BJ (cell line): Measurements from ENCODE around the gene WDR73. TPM values are rescaled to one million over a fixed set of nuclear protein-coding genes. Genes with fewer than 3 reads are reported as not detected.

Experiments used
- CTCF ChIA-PET: fragments of 350-600 bp; formaldehyde crosslinking; extraction: SDS; loops from one replicate; lab custom pipeline; 2021; ENCODE audit warnings: antibody characterized with exemption, inconsistent platforms; lab: Yijun Ruan, JAX
- POLR2A ChIA-PET: fragments of 300-600 bp; sonication (Branson Sonifier 250); formaldehyde crosslinking; extraction: SDS; loops from one replicate; lab custom pipeline; 2021; ENCODE audit warnings: antibody characterized with exemption; lab: Charles Lee
- DNase-seq: peaks from one replicate; pipeline ENCODE4 v3.0.0-alpha.2; 2011; ENCODE audit warnings: low read depth
- H3K27me3 ChIP-seq: 2 replicates; pipeline ENCODE4 v1.6.0; 2011; ENCODE audit warnings: low read length; ENCODE audit not compliant: control insufficient read depth, insufficient read depth
- H3K36me3 ChIP-seq: 2 replicates; pipeline ENCODE4 v1.5.1; 2011; ENCODE audit warnings: low read length; ENCODE audit not compliant: control insufficient read depth, insufficient read depth
- H3K4me3 ChIP-seq: 2 replicates; pipeline ENCODE4 v1.5.1; 2011; ENCODE audit warnings: low read depth, mild to moderate bottlenecking, control low read depth, low read length
- polyA minus RNA-seq: library from RNA; depleted of rRNA, polyadenylated mRNA; stranded (reverse); fragments of >200 nt; gene quantifications from 2 replicates; pipeline ENCODE4 v1.2.3, GENCODE V29; 2011; rRNA and poly(A)+ RNA removed
- polyA plus RNA-seq: library from polyadenylated mRNA; depleted of rRNA; stranded (reverse); fragments of >200 nt; gene quantifications from 2 replicates; pipeline ENCODE4 v1.2.3, GENCODE V29; 2011; rRNA removed
- TF ChIP-seq, protein P1 (sequence below): IDR thresholded peaks from 2 replicates; pipeline ENCODE4 v1.5.1; 2011; ENCODE audit warnings: low read depth, mild to moderate bottlenecking, control low read depth, inconsistent platforms, low read length, moderate library complexity; ENCODE audit not compliant: insufficient read depth

The WDR73 gene
- 19.7 and 21.1 TPM in 2 replicates for polyA plus RNA-seq
- polyA minus RNA-seq: 13.9 and 18.8 TPM in 2 replicates

DNA sequence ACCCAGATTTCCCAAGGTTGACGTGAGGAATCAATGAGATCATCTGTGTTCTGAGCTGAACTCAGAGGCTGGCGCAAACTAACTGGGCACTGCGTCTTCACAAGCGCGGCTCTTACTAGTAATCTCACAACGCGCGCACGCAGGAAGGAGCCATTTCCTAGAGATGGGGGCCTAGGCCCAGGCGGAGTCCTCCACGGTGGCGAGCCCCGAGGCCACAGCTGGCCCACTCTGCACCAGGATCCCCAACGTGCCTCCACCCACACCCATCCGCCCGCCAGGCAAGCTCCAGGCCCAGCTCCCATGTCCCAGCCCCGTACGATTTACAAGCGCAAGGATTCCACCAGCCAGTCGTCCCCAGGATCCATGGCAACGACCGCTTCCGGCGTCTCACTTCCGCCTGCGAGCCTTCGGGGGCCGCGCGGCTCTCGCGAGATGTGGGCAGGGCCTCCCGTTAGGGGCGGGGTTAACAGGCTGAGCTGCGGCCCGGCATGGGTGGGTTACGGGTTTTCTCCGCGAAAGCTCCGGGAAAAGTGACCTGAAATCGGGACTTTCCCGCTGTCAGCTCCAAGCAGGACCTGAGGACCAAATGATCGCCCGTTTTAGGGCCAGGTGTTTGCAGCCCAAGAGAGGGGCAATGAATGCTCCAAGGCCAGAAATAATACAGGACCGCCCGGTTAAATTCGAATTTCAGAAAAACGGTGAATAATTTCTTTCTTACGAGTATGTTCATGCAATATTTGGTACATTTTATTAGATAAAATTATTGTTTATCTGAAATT, at the start of gene WDR73:
TSS of gene WDR73 (minus strand) at position 374 of the 779 bp plus-strand sequence. CDS start at position 365, 9 bp downstream.
- ChIA-PET POLR2A (interaction anchor here (0.6 to 1.2 kb wide), 3 partner anchors 10 to 22 kb away, joined by 3 to 7 read pairs (median 6); no protein-coding TSS in a partner anchor), CTCF (interaction anchor here (0.6 to 3.2 kb wide), 12 partner anchors 8 to 274 kb away, joined by 3 to 22 read pairs (median 4); partner anchors contain the start of genes SEC11A and ZSCAN2)
- Histone ChIP-seq H3K4me3 (peak within 1 kb of the TSS; percentile 76), H3K27me3 (no peaks in the 10 kb centered on the region), H3K36me3 (peaks cover 2% of the 10 kb centered on the region)
- TF ChIP-seq, protein P1, sequence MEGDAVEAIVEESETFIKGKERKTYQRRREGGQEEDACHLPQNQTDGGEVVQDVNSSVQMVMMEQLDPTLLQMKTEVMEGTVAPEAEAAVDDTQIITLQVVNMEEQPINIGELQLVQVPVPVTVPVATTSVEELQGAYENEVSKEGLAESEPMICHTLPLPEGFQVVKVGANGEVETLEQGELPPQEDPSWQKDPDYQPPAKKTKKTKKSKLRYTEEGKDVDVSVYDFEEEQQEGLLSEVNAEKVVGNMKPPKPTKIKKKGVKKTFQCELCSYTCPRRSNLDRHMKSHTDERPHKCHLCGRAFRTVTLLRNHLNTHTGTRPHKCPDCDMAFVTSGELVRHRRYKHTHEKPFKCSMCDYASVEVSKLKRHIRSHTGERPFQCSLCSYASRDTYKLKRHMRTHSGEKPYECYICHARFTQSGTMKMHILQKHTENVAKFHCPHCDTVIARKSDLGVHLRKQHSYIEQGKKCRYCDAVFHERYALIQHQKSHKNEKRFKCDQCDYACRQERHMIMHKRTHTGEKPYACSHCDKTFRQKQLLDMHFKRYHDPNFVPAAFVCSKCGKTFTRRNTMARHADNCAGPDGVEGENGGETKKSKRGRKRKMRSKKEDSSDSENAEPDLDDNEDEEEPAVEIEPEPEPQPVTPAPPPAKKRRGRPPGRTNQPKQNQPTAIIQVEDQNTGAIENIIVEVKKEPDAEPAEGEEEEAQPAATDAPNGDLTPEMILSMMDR: no peak
- no peak for DNase-seq

DNA sequence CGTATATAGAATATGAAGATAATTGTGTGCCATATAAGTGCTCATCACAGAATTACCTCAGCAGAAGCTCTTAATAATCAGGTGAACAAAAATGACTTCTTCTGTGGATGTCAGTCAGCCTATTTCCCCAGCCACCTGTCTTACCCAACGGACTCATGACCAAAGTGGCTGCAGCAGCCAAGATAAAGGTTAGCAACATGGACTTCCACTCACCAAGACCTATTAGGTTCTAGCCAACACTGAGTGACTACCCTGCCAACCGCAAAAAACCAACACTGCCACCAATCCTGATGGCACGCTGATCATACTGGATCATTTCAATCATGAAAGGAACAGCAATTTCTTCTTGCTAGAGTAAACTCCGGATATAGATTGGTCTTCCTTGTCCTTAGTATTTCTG, 49.7 kb upstream of the WDR73 start:
- TF ChIP-seq, protein P1: no peak
- DNase-seq: no peak
- Histone ChIP-seq H3K36me3 (no peaks in the 10 kb centered on the region), H3K4me3 (no peak overlapping the region), H3K27me3 (no peaks in the 10 kb centered on the region)
- ChIA-PET CTCF (no interaction called here), POLR2A (no interaction called here)

DNA sequence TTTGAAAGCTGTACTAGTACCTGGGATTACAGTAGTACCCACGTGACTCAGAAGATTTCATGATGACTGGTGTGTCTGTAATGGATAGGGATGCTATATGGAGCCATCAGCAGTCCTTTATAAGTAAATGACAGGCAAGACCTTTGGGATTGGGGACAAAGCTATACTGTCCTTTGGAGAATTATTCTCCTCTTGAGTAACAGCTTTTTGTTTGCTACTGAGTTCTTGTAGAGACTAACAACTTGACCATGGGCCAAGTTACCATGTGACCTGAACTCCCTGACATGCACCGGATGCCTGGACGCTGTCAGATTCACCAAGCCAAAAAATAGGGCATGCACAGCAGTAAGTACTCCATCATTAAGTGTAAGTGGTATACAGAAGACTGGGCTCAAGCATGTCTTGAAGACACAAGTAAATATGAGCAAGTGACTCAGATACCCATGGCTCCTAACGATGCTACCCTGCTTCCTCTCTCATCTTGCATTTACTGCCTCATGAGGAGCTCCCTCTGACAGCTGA, 48.9 kb upstream of the WDR73 start:
- DNase-seq: no peak
- H3K36me3 ChIP-seq: no peaks in the 10 kb centered on the region
- TF ChIP-seq, protein P1: no peak
- CTCF ChIA-PET: interaction anchor here (0.6 kb wide), 1 partner anchor 381 kb away, joined by 3 read pairs; no protein-coding TSS in a partner anchor
- H3K27me3 ChIP-seq: no peaks in the 10 kb centered on the region
- no peak overlapping the region for H3K4me3 ChIP-seq
- POLR2A ChIA-PET: no interaction called here

DNA sequence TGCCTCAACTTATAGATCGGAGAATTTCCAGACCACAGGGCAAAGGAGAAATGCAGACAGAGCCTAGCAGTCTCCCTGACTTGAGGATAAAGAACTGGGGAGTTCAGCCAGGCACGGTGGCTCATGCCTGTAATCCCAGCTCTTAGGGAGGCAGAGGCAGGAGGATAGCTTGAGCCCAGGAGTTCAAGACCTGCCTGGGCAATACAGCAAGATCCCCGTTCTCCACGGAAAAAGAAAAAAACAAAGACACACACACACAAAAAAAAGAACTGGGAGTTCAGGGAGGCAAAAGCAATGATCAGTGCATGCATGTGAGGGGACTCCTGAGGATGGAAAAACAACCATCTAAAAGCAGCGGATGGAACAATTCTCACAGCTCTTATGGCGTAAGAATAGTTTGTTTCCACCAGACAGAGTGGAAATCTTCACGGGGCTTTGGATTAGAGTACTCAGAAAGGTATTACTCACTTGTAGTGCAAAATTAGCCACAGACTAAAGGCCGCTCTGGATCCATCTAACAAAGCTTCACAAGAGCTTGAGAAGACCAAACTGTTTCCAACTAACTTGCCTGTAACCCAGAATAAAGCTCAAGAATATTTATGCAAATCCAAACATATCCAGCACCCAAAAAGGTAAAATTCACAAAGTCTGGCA, 45.6 kb upstream of the WDR73 start:
- DNase-seq: no peak
- no peak overlapping the region for H3K4me3 ChIP-seq
- CTCF ChIA-PET: no interaction called here
- no peaks in the 10 kb centered on the region for H3K36me3 ChIP-seq
- POLR2A ChIA-PET: no interaction called here
- TF ChIP-seq, protein P1: no peak
- no peaks in the 10 kb centered on the region for H3K27me3 ChIP-seq
